Tibial nerve (tissue), 4 donors: ENCODE data around the gene FGF23. TPM values are rescaled to one million over a fixed set of nuclear protein-coding genes. Genes with fewer than 3 reads are reported as not detected.

Experiments
- DNase-seq, 2 donors: peaks; one replicate each; pipeline ENCODE4 v3.0.0-alpha.2; 2019; ENCODE audit warnings: low spot score in 2 of 2
- H3K27ac ChIP-seq, 4 donors: fragments of 200-600 bp; sonication (generic) in 3 of 4; one replicate each; pipeline ENCODE4 v1.5.1; 2017 to 2019; ENCODE audit warnings: mild to moderate bottlenecking in 1 of 4
- H3K27me3 ChIP-seq, 2 donors: fragments of 200-600 bp; sonication (generic) in 1 of 2; one replicate each; pipeline versions ENCODE4 v1.5.1 to v1.6.0; 2017 to 2019
- H3K36me3 ChIP-seq, 3 donors: fragments of 200-600 bp; sonication (generic); one replicate each; pipeline ENCODE4 v1.5.1; 2018 to 2019
- H3K4me1 ChIP-seq, 4 donors: fragments of 200-600 bp; sonication (generic) in 3 of 4; one replicate each; pipeline ENCODE4 v1.5.1; 2017 to 2019
- H3K4me3 ChIP-seq, 4 donors: fragments of 200-600 bp; sonication (generic) in 3 of 4; one replicate each; pipeline ENCODE4 v1.5.1; 2017 to 2019; ENCODE audit warnings: mild to moderate bottlenecking in 1 of 4, moderate library complexity in 1 of 4
- H3K9me3 ChIP-seq, 4 donors: fragments of 200-600 bp; sonication (generic) in 3 of 4; one replicate each; pipeline ENCODE4 v1.5.1; 2017 to 2019
- CTCF ChIP-seq, 5 experiments: fragments of 200-600 bp in 3 of 5; fragments of 450-650 bp in 2 of 5; sonication (generic) in 3 of 5; IDR thresholded peaks; one replicate each; pipeline ENCODE4 v1.5.1; 2016 to 2019; ENCODE audit warnings: antibody characterized with exemption in 5 of 5, mild to moderate bottlenecking in 3 of 5, moderate library complexity in 2 of 5
- EP300 ChIP-seq, 2 donors: sonication (generic); formaldehyde crosslinking; IDR thresholded peaks; one replicate each; pipeline ENCODE4 v1.6.1; 2017; ENCODE audit warnings: antibody characterized with exemption in 2 of 2, mild to moderate bottlenecking in 1 of 2
- POLR2A ChIP-seq, 2 donors: fragments of 450-650 bp; IDR thresholded peaks; one replicate each; pipeline ENCODE4 v1.6.1; 2017; ENCODE audit warnings: antibody characterized with exemption in 2 of 2, mild to moderate bottlenecking in 2 of 2, moderate library complexity in 2 of 2
- WGBS, 2 donors: methylation state at CpG; one replicate each; pipeline ENCODE4 v1.1.5; 2018; 5-methylcytosine and 5-hydroxymethylcytosine counted together
- total RNA-seq, 4 donors: library from RNA; depleted of rRNA; stranded (reverse); fragments of >200 nt; gene quantifications; one replicate each; pipeline ENCODE4 v1.1.0, GENCODE V29; 2016

Gene FGF23
- total RNA-seq, 4 donors from 2014 or later: not detected

DNA sequence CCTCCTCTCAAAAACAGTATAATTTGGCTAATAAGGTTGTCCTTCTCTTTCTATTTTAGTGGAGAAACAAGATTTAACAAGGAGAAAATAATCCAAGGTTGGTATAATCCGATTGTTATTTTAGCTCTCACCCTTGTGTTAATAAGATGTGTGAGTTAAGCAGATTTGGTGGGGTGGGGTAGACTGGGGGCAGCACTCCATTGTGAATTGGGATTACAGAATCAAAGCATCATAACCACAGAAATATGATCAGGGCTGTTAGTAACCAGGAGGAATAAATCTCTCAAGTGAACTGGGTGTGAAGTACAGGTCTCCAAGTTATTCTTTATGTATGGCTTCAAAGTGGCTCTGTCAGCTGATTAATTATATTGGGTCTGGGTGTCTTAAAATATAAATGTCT is 48.3 kb downstream of the FGF23 start:
- Histone ChIP-seq H3K4me1 (peaks cover 0 to 5% (median 0%) of the 10 kb centered on the region in 4 donors), H3K27me3 (no peaks in the 10 kb centered on the region), H3K4me3 (no peak overlapping the region), H3K27ac (no peak overlapping the region), H3K9me3 (no peaks in the 10 kb centered on the region), H3K36me3 (peaks cover 0 to 17% (median 0%) of the 10 kb centered on the region in 3 donors)
- TF ChIP-seq POLR2A (IDR thresholded peaks at IDR 0.05) (no peak), CTCF (IDR thresholded peaks at IDR 0.05) (no peak)
- WGBS, 2 donors: 76 to 79% methylated on average over 1 of the region's 1 CpG
- no peak for DNase-seq

GRCh38 chr12:4330203-4330602 is 49.3 kb downstream of the FGF23 start:
- H3K27ac ChIP-seq: no peak overlapping the region
- DNase-seq: no peak
- 97% methylated on average over 3 of the region's 3 CpGs for WGBS, 2 donors

GRCh38 chr12:4327293-4327692 is 52.2 kb downstream of the FGF23 start:
- no peak for DNase-seq
- Histone ChIP-seq H3K27me3 (no peaks in the 10 kb centered on the region), H3K4me1 (peaks cover 0 to 18% (median 2%) of the 10 kb centered on the region in 4 donors), H3K4me3 (no peak overlapping the region), H3K27ac (no peak overlapping the region), H3K9me3 (no peaks in the 10 kb centered on the region), H3K36me3 (no peaks in the 10 kb centered on the region)
- WGBS, 2 donors: 92 to 96% methylated on average over 2 of the region's 2 CpGs
- TF ChIP-seq POLR2A (IDR thresholded peaks at IDR 0.05): no peak
- TF ChIP-seq EP300 (IDR thresholded peaks at IDR 0.05): no peak
- no peak for TF ChIP-seq CTCF (IDR thresholded peaks at IDR 0.05)

More at GRCh38 chr12:4330203-4330602, 49.3 kb downstream of the FGF23 start:
- TF ChIP-seq POLR2A (IDR thresholded peaks at IDR 0.05) (no peak), CTCF (IDR thresholded peaks at IDR 0.05) (no peak), EP300 (IDR thresholded peaks at IDR 0.05) (no peak)
- H3K4me1 ChIP-seq: peaks cover 0 to 5% (median 0%) of the 10 kb centered on the region in 4 donors
- no peaks in the 10 kb centered on the region for H3K27me3 ChIP-seq
- H3K4me3 ChIP-seq: no peak overlapping the region
- H3K36me3 ChIP-seq: peaks cover 0 to 9% (median 0%) of the 10 kb centered on the region in 3 donors
- no peaks in the 10 kb centered on the region for H3K9me3 ChIP-seq

GRCh38 chr12:4325966-4326365 is 53.5 kb downstream of the FGF23 start:
- Histone ChIP-seq H3K4me1 (peaks cover 0 to 25% (median 6%) of the 10 kb centered on the region in 4 donors), H3K9me3 (no peaks in the 10 kb centered on the region), H3K4me3 (no peak overlapping the region), H3K27ac (no peak overlapping the region), H3K27me3 (no peaks in the 10 kb centered on the region), H3K36me3 (no peaks in the 10 kb centered on the region)
- 65 to 68% methylated on average over 3 of the region's 3 CpGs for whole genome bisulfite sequencing, 2 donors
- no peak for DNase-seq
- TF ChIP-seq POLR2A (IDR thresholded peaks at IDR 0.05): no peak
- TF ChIP-seq EP300 (IDR thresholded peaks at IDR 0.05): no peak
- TF ChIP-seq CTCF (IDR thresholded peaks at IDR 0.05): no peak

- Histone ChIP-seq H3K4me3 (no peak overlapping the region), H3K36me3 (no peaks in the 10 kb centered on the region), H3K9me3 (no peaks in the 10 kb centered on the region), H3K4me1 (peaks cover 0 to 31% (median 6%) of the 10 kb centered on the region in 4 donors), H3K27me3 (no peaks in the 10 kb centered on the region), H3K27ac (no peak overlapping the region)
- TF ChIP-seq EP300 (IDR thresholded peaks at IDR 0.05) (no peak), POLR2A (IDR thresholded peaks at IDR 0.05) (no peak), CTCF (IDR thresholded peaks at IDR 0.05) (no peak)
- 95 to 98% methylated on average over 28 of the region's 28 CpGs for WGBS, 2 donors
- no peak for DNase-seq
Measured at GRCh38 chr12:4324366-4324765, 55.1 kb downstream of the FGF23 start.
